C4-2B (cell line): ENCODE data around the gene NDC1.

Experiments
- ZFX ChIP-seq: fragments of 450-650 bp; IDR thresholded peaks from 2 replicates; pipeline ENCODE4 v1.6.1; 2017
- TF ChIP-seq, protein P1 (sequence below): fragments of 450-650 bp; conservative IDR thresholded peaks from 2 replicates; pipeline ENCODE4 v1.5.1; 2017; ENCODE audit warnings: mild to moderate bottlenecking

DNA sequence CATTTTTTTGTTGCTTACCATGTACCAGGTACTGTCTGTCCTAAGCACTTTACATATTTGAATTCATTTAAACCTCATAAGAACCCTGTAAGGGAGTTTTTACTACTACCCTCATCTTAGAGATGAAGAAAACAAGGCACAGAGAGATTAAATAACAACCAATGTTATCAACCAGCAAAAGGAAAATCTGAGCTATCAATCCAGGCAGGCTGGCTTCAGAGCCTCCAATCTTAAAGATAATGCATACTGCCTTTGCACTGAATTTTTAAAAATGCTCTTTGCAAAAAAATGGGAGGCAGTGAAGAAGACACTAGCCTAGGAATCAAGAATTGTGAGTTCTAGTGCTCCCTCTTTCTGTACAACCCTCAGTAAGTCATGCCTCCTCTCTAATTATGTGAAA is 18.7 kb downstream of the NDC1 start:
- TF ChIP-seq, protein P1, sequence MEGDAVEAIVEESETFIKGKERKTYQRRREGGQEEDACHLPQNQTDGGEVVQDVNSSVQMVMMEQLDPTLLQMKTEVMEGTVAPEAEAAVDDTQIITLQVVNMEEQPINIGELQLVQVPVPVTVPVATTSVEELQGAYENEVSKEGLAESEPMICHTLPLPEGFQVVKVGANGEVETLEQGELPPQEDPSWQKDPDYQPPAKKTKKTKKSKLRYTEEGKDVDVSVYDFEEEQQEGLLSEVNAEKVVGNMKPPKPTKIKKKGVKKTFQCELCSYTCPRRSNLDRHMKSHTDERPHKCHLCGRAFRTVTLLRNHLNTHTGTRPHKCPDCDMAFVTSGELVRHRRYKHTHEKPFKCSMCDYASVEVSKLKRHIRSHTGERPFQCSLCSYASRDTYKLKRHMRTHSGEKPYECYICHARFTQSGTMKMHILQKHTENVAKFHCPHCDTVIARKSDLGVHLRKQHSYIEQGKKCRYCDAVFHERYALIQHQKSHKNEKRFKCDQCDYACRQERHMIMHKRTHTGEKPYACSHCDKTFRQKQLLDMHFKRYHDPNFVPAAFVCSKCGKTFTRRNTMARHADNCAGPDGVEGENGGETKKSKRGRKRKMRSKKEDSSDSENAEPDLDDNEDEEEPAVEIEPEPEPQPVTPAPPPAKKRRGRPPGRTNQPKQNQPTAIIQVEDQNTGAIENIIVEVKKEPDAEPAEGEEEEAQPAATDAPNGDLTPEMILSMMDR, result no peak
- no peak for TF ChIP-seq ZFX
